ENCODE data around the gene USP2.

Gene USP2

GRCh38 chr11:119359365-119360214 is 21.9 kb downstream of the USP2 start:
- Histone ChIP-seq H3K36me3 (ENCODE audit: control insufficient read depth in 1 of 2, insufficient read depth in 2 of 2, low read length in 2 of 2) (peaks cover 6 to 20% of the 10 kb centered on the region in 2 donors), H3K4me3 (ENCODE audit: low read depth in 1 of 2, low read length in 2 of 2) (no peak overlapping the region), H3K27me3 (ENCODE audit: low read depth, low read length) (peaks cover 2% of the 10 kb centered on the region), H3K27ac (ENCODE audit: low read length) (no peak overlapping the region), H3K9me3 (ENCODE audit: control insufficient read depth in 1 of 2, low read length in 2 of 2) (no peaks in the 10 kb centered on the region), H3K4me1 (ENCODE audit: control insufficient read depth in 1 of 2, insufficient read depth in 2 of 2, low read length in 2 of 2) (peaks cover 9 to 30% of the 10 kb centered on the region in 2 donors)

- no peak overlapping the region for H3K4me3 ChIP-seq (ENCODE audit: low read depth in 1 of 2, low read length in 2 of 2)
- H3K9me3 ChIP-seq (ENCODE audit: control insufficient read depth in 1 of 2, low read length in 2 of 2): no peaks in the 10 kb centered on the region
- H3K27me3 ChIP-seq (ENCODE audit: low read depth, low read length): no peaks in the 10 kb centered on the region
- peaks cover 5 to 23% of the 10 kb centered on the region in 2 donors for H3K4me1 ChIP-seq (ENCODE audit: control insufficient read depth in 1 of 2, insufficient read depth in 2 of 2, low read length in 2 of 2)
- H3K27ac ChIP-seq (ENCODE audit: low read length): no peak overlapping the region
- peaks cover 6 to 20% of the 10 kb centered on the region in 2 donors for H3K36me3 ChIP-seq (ENCODE audit: control insufficient read depth in 1 of 2, insufficient read depth in 2 of 2, low read length in 2 of 2)
Measured at GRCh38 chr11:119357074-119357473, 24.4 kb downstream of the USP2 start.

- Histone ChIP-seq H3K27me3 (ENCODE audit: low read depth, low read length) (no peaks in the 10 kb centered on the region), H3K9me3 (ENCODE audit: control insufficient read depth in 1 of 2, low read length in 2 of 2) (no peaks in the 10 kb centered on the region), H3K27ac (ENCODE audit: low read length) (no peak overlapping the region), H3K36me3 (ENCODE audit: control insufficient read depth in 1 of 2, insufficient read depth in 2 of 2, low read length in 2 of 2) (peaks cover 6 to 20% of the 10 kb centered on the region in 2 donors), H3K4me3 (ENCODE audit: low read depth in 1 of 2, low read length in 2 of 2) (peak overlapping the region; percentile 68), H3K4me1 (ENCODE audit: control insufficient read depth in 1 of 2, insufficient read depth in 2 of 2, low read length in 2 of 2) (peaks cover 0 to 22% of the 10 kb centered on the region in 2 donors)
Measured at GRCh38 chr11:119356349-119357031, 25.0 kb downstream of the USP2 start.

GRCh38 chr11:119355091-119355843 is 26.2 kb downstream of the USP2 start:
- H3K36me3 ChIP-seq (ENCODE audit: control insufficient read depth in 1 of 2, insufficient read depth in 2 of 2, low read length in 2 of 2): peaks cover 6 to 20% of the 10 kb centered on the region in 2 donors
- H3K4me3 ChIP-seq (ENCODE audit: low read depth in 1 of 2, low read length in 2 of 2): no peak overlapping the region
- H3K27me3 ChIP-seq (ENCODE audit: low read depth, low read length): no peaks in the 10 kb centered on the region
- H3K9me3 ChIP-seq (ENCODE audit: control insufficient read depth in 1 of 2, low read length in 2 of 2): no peaks in the 10 kb centered on the region
- peaks cover 0 to 17% of the 10 kb centered on the region in 2 donors for H3K4me1 ChIP-seq (ENCODE audit: control insufficient read depth in 1 of 2, insufficient read depth in 2 of 2, low read length in 2 of 2)
- no peak overlapping the region for H3K27ac ChIP-seq (ENCODE audit: low read length)

- Histone ChIP-seq H3K4me3 (ENCODE audit: low read depth in 1 of 2, low read length in 2 of 2) (no peak overlapping the region), H3K27me3 (ENCODE audit: low read depth, low read length) (no peaks in the 10 kb centered on the region), H3K27ac (ENCODE audit: low read length) (peak overlapping the region; percentile 8), H3K36me3 (ENCODE audit: control insufficient read depth in 1 of 2, insufficient read depth in 2 of 2, low read length in 2 of 2) (peaks cover 2 to 5% of the 10 kb centered on the region in 2 donors), H3K9me3 (ENCODE audit: control insufficient read depth in 1 of 2, low read length in 2 of 2) (no peaks in the 10 kb centered on the region), H3K4me1 (ENCODE audit: control insufficient read depth in 1 of 2, insufficient read depth in 2 of 2, low read length in 2 of 2) (peaks cover 0 to 17% of the 10 kb centered on the region in 2 donors)
Measured at GRCh38 chr11:119352857-119353260, 28.6 kb downstream of the USP2 start.

- H3K27me3 ChIP-seq (ENCODE audit: low read depth, low read length): no peaks in the 10 kb centered on the region
- peaks cover 0 to 24% of the 10 kb centered on the region in 2 donors for H3K4me1 ChIP-seq (ENCODE audit: control insufficient read depth in 1 of 2, insufficient read depth in 2 of 2, low read length in 2 of 2)
- H3K36me3 ChIP-seq (ENCODE audit: control insufficient read depth in 1 of 2, insufficient read depth in 2 of 2, low read length in 2 of 2): no peaks in the 10 kb centered on the region
- no peak overlapping the region for H3K27ac ChIP-seq (ENCODE audit: low read length)
- H3K4me3 ChIP-seq (ENCODE audit: low read depth in 1 of 2, low read length in 2 of 2): no peak overlapping the region
- H3K9me3 ChIP-seq (ENCODE audit: control insufficient read depth in 1 of 2, low read length in 2 of 2): no peaks in the 10 kb centered on the region
Measured at GRCh38 chr11:119351232-119351631, 30.3 kb downstream of the USP2 start.

GRCh38 chr11:119350302-119350701 is 31.2 kb downstream of the USP2 start:
- Histone ChIP-seq H3K36me3 (ENCODE audit: control insufficient read depth in 1 of 2, insufficient read depth in 2 of 2, low read length in 2 of 2) (no peaks in the 10 kb centered on the region), H3K27ac (ENCODE audit: low read length) (no peak overlapping the region), H3K4me1 (ENCODE audit: control insufficient read depth in 1 of 2, insufficient read depth in 2 of 2, low read length in 2 of 2) (peaks cover 0 to 20% of the 10 kb centered on the region in 2 donors), H3K4me3 (ENCODE audit: low read depth in 1 of 2, low read length in 2 of 2) (no peak overlapping the region), H3K27me3 (ENCODE audit: low read depth, low read length) (no peaks in the 10 kb centered on the region), H3K9me3 (ENCODE audit: control insufficient read depth in 1 of 2, low read length in 2 of 2) (no peaks in the 10 kb centered on the region)

GRCh38 chr11:119347940-119348605 is 33.4 kb downstream of the USP2 start:
- Histone ChIP-seq H3K27me3 (ENCODE audit: low read depth, low read length) (no peaks in the 10 kb centered on the region), H3K4me3 (ENCODE audit: low read depth in 1 of 2, low read length in 2 of 2) (no peak overlapping the region), H3K4me1 (ENCODE audit: control insufficient read depth in 1 of 2, insufficient read depth in 2 of 2, low read length in 2 of 2) (peaks cover 0 to 15% of the 10 kb centered on the region in 2 donors), H3K36me3 (ENCODE audit: control insufficient read depth in 1 of 2, insufficient read depth in 2 of 2, low read length in 2 of 2) (no peaks in the 10 kb centered on the region), H3K27ac (ENCODE audit: low read length) (no peak overlapping the region), H3K9me3 (ENCODE audit: control insufficient read depth in 1 of 2, low read length in 2 of 2) (no peaks in the 10 kb centered on the region)

- Histone ChIP-seq H3K27ac (ENCODE audit: low read length) (no peak overlapping the region), H3K27me3 (ENCODE audit: low read depth, low read length) (no peaks in the 10 kb centered on the region), H3K9me3 (ENCODE audit: control insufficient read depth in 1 of 2, low read length in 2 of 2) (no peaks in the 10 kb centered on the region), H3K36me3 (ENCODE audit: control insufficient read depth in 1 of 2, insufficient read depth in 2 of 2, low read length in 2 of 2) (no peaks in the 10 kb centered on the region), H3K4me3 (ENCODE audit: low read depth in 1 of 2, low read length in 2 of 2) (no peak overlapping the region), H3K4me1 (ENCODE audit: control insufficient read depth in 1 of 2, insufficient read depth in 2 of 2, low read length in 2 of 2) (peaks cover 0 to 7% of the 10 kb centered on the region in 2 donors)
Measured at GRCh38 chr11:119347242-119347641, 34.2 kb downstream of the USP2 start.

GRCh38 chr11:119346605-119347004 is 34.9 kb downstream of the USP2 start, which contains the start of gene MFRP:
TSS of gene MFRP (minus strand) at chr11:119346705. CDS start at chr11:119346513, 192 bp downstream.
- no peaks in the 10 kb centered on the region for H3K9me3 ChIP-seq (ENCODE audit: control insufficient read depth in 1 of 2, low read length in 2 of 2)
- H3K27me3 ChIP-seq (ENCODE audit: low read depth, low read length): no peaks in the 10 kb centered on the region
- no peak within 1 kb of the TSS for H3K4me3 ChIP-seq (ENCODE audit: low read depth in 1 of 2, low read length in 2 of 2)
- H3K27ac ChIP-seq (ENCODE audit: low read length): no peak within 1 kb of the TSS
- no peaks in the 10 kb centered on the region for H3K36me3 ChIP-seq (ENCODE audit: control insufficient read depth in 1 of 2, insufficient read depth in 2 of 2, low read length in 2 of 2)
- peaks cover 0 to 7% of the 10 kb centered on the region in 2 donors for H3K4me1 ChIP-seq (ENCODE audit: control insufficient read depth in 1 of 2, insufficient read depth in 2 of 2, low read length in 2 of 2)

Data from muscle layer of duodenum (tissue), 2 donors.